HUDEP-2 (cell line): ENCODE measurements around the gene ORC5.
"Not testable (repeated sequence)": the region's sequence is repeated elsewhere in the genome, so short reads cannot be mapped to it uniquely, and the experiment has no call there.

Source experiments
- DNase-seq, 76 experiments: peaks; one replicate each; lab custom pipeline; 2025; ENCODE audit not compliant: unreplicated experiment in 76 of 76; lab: John Stamatoyannopoulos, UW

Gene ORC5

DNA sequence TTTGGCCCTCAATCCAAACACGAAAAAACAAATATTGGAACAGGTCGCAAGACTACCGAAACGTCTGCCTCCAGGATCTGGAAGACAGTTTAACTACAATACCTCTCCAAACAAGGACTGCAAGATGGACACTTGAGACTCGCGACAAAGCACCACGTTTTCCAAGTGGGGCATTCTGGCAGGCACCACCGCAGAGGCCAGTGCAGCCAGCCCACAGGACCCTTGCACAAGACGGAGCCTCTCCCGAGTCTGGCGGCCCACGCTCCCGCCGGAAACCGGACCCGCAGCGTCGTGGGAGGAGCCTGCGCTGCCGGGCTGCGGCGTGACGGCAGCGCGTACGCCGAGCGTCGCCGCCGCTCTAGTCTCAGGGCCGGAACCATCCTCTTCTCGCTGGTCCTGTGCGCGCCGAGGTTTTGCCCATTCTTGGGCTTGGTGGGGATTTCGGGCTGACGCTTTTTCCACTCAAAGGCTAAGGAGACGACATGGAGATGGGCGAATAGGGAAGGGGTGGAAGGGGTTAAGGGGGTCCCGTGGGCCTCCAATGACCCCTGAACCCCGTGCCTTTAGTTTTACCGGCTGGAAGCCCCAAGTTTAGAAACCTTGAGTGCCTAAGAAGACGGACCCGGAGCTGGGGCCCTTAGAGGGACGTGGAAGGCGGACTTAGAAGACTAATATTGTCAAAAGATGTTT, at the start of gene ORC5:
ORC5 (minus strand) TSS at position 283 of the 690 bp plus-strand sequence; CDS start at position 174, 109 bp downstream.
- peak in 72 of 76 experiments; percentile 7 to 81 (median 62) for DNase-seq

GRCh38 chr7:104255616-104256015, 47.8 kb upstream of the ORC5 start:
- no peak for DNase-seq

GRCh38 chr7:104255194-104255593, 47.4 kb upstream of the ORC5 start:
- no peak for DNase-seq

- no peak for DNase-seq
Measured at GRCh38 chr7:104254696-104255095, 46.9 kb upstream of the ORC5 start.

DNA sequence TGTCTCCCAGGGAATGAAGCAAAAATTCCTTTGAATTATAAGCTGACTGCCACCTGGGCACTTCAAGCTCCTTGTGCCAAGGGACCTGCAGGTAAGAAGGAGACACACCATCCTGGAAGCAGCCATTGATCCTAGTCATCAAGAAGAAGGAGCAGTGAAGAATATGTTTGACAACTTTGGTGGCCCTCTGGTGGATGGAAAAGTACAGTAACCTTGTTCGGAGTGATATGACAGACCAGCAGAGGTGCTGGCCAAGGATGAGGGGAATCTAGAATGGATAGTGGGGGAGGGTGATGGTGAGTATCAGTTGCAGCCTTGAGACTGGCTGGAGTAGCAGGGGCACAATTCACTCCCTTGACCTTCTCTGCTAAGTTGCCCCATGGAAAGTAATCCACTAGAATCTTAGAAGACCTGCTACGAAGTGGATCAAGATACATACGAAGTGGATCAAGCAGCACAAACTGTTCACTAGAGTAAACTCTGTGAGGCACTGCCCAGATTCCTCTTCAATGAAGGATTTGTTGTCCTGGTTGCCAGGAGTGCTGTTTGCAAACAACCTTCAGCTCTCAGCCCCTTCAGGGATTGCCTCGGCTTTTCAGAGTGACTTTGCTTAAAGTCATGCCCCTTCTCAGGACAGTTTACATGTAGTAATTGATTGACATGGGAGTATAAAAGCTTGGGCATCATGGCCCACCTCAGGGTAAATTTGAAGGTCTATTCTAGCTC, 44.8 kb upstream of the ORC5 start:
- DNase-seq, result peak in 5 of 76 experiments; percentile 0 to 16 (median 9)

DNA sequence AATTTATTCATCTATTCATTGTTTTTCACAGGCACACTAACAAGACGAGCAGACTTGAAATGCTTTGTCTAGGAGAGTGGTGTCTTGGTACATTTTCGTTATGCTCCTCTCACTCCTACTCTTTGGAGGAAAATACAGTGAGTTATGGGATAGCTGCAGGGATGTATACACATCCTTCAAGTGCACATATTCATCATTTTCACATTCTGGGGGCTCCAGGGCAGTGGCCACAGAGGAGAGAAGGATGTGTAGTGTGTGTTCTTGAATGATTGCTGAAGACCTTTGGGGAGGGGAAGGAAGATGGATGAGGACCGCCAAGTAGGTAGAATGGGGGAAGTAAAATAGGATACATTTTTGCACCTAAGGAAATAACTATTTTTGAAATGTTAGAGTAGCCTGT, 34.8 kb upstream of the ORC5 start:
- DNase-seq, result no peak

DNA sequence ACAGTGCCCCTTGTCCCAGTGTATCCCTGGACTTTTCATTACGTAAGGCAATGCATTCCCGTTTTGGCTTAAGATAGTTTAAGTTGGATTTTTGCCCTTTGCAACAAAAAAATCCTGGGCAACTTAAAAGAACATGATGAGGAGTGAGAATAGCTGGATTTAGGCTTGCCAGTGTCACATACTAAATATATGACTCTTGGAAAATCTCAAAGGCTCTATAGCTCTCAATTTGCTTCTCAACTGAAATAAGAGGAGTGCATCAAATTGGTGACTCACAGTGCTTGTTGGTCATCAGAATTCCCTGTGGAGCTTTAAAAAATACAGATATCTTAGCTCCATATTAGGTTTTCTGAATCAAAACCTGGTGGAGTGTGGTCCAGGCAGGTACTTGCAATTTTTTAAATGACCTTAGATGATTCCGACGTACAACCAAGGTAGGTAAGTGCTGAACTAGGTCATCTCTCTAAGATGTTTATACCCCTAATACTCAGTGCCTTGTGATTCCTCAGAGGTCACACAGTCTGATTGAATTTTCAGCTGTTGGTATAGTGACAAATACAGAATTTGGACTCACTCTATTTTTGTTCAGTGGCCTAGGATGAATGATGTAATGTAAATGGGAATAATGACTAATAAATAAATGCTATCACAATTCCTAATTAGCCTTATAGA, 33.9 kb upstream of the ORC5 start:
- DNase-seq, result no peak

- DNase-seq, result no peak
Measured at GRCh38 chr7:104241135-104241534, 33.3 kb upstream of the ORC5 start.

DNA sequence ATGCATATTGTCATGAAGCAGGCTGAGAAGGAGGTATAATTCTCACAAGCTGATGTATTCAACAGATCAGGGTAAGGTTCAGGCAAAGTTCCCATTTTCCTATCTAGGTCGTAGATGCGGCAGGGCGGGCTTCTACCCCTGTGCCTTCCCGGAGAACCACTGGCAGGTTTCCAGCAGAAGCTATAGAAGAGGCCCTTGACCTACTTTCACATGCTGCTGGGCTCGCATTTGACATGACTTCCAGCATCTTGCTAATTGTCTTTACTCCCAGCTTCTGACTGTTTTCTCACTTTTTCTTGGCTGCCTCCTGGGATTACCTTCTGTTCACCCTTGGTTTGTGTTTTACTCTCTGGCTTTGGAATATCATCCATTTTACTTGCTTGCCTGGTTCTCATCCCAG, 32.6 kb upstream of the ORC5 start:
- DNase-seq, result peak in 2 of 76 experiments; percentile 4 to 14

DNA sequence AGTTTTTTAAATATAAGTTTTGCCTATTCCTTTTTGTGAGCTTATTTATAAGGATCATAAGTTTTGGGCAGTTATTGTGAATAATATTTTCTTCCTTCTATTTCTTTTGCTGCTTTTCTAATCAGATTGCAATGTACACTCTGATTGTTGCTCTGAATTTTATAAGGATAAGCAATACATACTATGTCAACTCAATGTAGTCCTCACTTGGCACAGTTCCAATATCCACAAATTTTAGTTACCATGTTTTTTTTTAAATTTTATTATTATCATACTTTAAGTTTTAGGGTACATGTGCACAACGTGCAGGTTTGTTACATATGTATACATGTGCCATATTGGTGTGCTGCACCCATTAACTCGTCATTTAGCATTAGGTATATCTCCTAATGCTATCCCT, 27.2 kb upstream of the ORC5 start:
- DNase-seq, result not testable (repeated sequence)

DNA sequence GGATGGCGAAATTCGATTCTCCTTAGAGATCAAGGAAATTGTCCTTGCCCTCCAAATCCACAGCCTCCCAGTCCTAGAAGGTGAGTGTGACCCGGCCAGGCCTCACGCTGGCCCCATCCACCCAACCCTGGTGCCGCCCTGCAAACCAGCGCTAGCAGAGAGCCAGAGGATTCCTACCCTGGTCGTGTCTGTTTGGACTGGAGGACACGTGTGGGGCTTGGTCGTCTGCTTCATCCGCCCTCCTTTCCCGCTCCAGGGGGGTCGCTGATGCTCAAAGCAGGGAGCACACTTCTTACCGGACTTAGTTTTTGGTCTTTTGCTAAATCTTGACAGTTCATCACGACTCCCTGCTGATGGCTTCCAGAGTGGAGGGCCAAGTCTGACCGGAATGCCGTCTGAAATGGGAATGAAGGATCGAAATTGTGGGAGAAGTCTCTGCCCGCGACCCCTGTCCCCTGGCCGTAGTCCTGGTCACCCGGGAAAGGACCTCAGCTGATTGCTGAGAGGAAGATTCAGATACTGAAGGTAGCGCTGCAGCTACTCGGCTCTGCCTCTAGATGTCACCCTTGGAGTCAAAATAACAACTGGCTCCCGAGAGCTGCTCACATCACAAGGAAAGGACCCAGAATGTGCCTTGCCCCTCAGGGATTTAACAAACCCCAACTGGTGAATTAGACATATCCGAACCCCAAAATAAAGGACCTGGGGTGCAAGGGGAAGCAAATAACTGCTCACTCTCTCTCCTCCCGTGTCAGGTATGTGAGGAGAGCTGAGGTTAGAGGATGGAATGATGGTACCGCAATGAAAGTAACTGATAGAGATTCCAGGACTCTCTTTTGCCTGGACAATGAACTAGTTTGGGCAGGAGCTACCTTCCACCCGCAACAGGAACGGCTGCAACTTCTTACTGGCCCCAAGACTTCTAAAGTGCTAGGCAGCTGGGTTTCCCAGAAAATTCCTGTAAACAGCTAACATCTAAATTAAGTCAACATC, 23.5 kb upstream of the ORC5 start:
- DNase-seq, result peak in 33 of 76 experiments; percentile 1 to 63 (median 16)

DNA sequence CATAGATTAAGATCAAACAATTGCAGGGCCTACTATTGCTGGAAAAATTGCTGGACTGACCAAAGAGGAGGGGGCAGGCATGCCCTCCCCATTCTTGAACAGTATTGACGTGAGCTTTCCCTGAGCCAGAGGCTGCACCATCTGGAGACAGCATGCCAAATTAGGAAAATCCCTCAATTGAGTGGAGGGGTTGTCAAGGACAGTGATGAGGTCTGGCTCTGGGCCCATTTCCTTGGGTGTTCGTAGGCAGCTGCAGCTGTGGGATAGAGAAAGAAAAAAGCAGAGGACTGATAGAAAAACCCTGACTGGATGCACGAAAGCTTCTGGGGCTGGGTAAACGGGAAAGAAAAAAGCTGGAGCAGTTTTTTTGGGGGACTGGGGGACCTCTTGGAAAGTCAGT, 22.8 kb upstream of the ORC5 start:
- no peak for DNase-seq

DNA sequence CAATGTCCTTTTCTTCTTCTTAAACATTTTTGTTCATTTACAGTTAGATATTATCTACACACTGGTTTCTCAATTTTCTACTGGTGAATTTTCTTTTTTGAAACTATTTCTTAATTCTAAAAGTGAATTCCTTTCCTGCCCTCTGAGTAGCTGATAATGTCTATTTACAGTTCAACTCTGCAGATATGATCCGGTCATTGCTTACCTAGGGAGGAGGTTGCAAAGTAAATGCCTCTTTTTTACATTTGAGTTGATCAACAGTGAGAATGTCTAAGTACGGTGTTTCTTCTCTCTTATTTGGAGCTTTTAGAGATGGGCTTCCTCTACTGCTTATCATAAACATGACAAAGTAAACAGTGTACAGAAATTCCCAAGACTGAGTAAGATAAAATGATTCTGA, 20.6 kb upstream of the ORC5 start:
- no peak for DNase-seq

DNA sequence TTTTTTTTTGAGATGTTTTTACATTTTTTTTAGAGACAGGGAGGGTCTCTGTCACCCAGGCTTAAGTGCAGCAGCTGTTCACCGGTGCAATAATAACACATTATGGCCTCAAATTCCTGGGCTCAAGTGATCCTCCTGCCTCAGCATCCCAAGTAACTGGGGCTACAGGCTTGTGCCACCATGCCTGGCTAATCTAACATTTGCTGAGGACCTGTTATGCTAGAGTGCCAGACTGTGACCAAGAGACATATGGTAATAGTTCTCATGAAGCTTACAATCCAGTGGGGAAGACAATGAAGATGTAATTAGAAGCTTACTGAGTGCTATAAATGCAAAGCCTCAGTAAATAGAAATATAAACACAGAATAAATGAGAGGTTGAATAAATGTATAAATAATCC, 17.6 kb upstream of the ORC5 start:
- no peak for DNase-seq

GRCh38 chr7:104217620-104218019, 9.8 kb upstream of the ORC5 start:
- DNase-seq, result no peak

DNA sequence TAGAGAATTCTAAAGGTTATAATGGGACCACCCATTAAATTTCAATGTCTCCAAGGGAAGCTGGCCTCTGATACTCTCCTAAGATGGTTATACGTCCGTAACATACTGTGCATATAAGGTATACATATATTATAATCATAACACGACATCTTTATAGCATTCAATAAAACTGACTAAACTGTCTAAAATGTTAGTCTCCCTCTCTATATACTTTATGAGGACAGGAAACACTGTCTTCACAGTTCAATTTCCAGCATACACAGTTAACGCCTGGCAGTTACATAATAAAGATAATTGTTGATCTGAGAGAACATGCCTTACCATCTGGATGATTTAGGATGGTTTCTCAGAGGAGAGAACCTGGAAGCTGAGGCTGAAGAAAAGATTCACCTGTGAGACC, 1.2 kb upstream of the ORC5 start:
- no peak for DNase-seq

GRCh38 chr7:104208421-104208780, 588 bp upstream of the ORC5 start:
- DNase-seq, result no peak

DNA sequence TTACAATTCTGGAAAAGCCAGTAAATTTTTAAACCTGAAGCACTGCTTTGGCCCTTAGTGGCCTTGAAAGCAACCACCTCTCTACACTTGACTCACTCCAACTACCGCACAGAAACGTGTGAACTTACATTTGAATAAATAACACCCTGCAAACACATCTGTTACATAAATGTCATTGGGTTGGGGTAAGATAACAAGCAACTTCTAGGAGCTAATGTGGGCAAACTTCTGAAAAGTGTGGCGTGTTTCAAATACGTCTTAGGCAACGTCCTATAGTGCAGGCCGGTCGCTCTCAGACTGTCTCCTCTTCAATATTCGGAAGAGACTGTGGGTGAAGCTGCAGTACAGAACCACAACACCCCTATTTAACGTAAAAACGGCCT, 474 bp downstream of the ORC5 start:
- DNase-seq, result peak in 2 of 76 experiments; percentile 13 to 20

GRCh38 chr7:104206841-104207240, 972 bp downstream of the ORC5 start:
- no peak for DNase-seq

DNA sequence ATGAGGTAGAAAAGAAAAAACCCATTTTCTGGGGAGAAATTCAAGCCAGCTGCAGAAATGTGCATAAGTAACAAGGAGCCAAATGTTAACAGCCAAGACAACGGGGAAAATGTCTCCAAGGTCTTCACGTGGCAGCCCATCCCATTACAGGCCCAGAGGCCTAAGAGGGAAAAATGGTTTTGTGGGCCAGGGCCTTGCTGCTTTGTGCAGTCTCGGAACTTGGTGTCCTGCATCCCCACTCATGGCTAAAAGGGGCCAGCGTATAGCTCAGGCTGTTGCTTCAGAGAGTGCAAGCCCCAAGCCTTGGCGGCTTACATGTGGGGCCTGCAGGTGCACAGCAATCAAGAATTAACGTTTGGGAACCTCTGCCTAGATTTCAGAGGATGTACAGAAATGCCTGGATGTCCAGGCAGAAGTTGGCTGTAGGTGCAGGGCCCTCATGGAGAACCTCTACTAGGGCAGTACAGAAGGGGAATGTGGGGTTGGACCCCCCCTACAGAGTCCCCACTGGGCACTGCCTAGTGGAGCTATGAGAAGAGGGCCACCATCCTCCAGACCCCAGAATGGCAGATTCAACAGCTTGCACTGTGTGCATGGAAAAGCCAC, 9.0 kb downstream of the ORC5 start:
- DNase-seq, result no peak
